H1 (cell line): Measurements from ENCODE around the gene DCX. TPM values are rescaled to one million over a fixed set of nuclear protein-coding genes. Genes with fewer than 3 reads are reported as not detected.

Experiments
- CTCF ChIP-seq, 3 experiments: IDR thresholded peaks; 1 replicate in 2 of 3; 2 replicates in 1 of 3; pipeline versions ENCODE4 v1.5.1 to v1.6.1; 2011; ENCODE audit warnings: low read length in 3 of 3, mild to moderate bottlenecking in 3 of 3, inconsistent platforms in 2 of 3, low read depth in 1 of 3, moderate library complexity in 1 of 3; ENCODE audit not compliant: insufficient read depth in 1 of 3; ENCODE audit errors: control extremely low read depth in 1 of 3
- TEAD4 ChIP-seq: IDR thresholded peaks from 2 replicates; pipeline ENCODE4 v1.6.1; 2012; ENCODE audit warnings: low read depth, low read length, inconsistent platforms, mixed read lengths
- polyA plus RNA-seq, 7 experiments: library from polyadenylated mRNA; depleted of rRNA in 3 of 7; stranded (reverse) in 5 of 7; unstranded in 2 of 7; fragments of >200 nt in 5 of 7; fragments of 200-250 nt in 2 of 7; gene quantifications; 1 replicate in 5 of 7; 2 replicates in 1 of 7; 4 replicates in 1 of 7; pipeline versions ENCODE4 v1.2.1 to v1.2.3, GENCODE V29; 2011 to 2013; ENCODE audit warnings: missing spikeins in 2 of 7, mixed read lengths in 2 of 7
- total RNA-seq: library from RNA; stranded (reverse); fragmentation: NEBNext Ultra II Directional; extraction: Animal tissue kit (Norgen Biotek cat#: 25700); gene quantifications from 2 replicates; pipeline ENCODE4 v1.2.1, GENCODE V29; 2021

DCX gene
- total and polyA plus RNA-seq, 2 of the 8 experiments (the other 6 are each of a cell fraction or from before 2014, with no cell fraction given) = 1.3 to 3.3 TPM

- TF ChIP-seq CTCF (IDR thresholded peaks at IDR 0.05; ENCODE audit: control extremely low read depth in 1 of 3, insufficient read depth in 1 of 3, low read depth in 1 of 3, low read length in 3 of 3) = no peak
- no peak for TF ChIP-seq TEAD4
- TF ChIP-seq, all 59 proteins: peak for 0
Measured at GRCh38 chrX:111336141-111336540, 75.9 kb downstream of the DCX start (continued).
